NOMO-1 (cell line): ENCODE measurements around the gene SLC4A2.

ENCODE experiments used
- DNase-seq, 2 experiments: peaks; one replicate each; lab custom pipeline; 2025; ENCODE audit not compliant: unreplicated experiment in 2 of 2; lab: John Stamatoyannopoulos, UW

Gene SLC4A2

GRCh38 chr7:151078233-151079040 is 19.0 kb downstream of the SLC4A2 start:
- no peak for DNase-seq

DNA sequence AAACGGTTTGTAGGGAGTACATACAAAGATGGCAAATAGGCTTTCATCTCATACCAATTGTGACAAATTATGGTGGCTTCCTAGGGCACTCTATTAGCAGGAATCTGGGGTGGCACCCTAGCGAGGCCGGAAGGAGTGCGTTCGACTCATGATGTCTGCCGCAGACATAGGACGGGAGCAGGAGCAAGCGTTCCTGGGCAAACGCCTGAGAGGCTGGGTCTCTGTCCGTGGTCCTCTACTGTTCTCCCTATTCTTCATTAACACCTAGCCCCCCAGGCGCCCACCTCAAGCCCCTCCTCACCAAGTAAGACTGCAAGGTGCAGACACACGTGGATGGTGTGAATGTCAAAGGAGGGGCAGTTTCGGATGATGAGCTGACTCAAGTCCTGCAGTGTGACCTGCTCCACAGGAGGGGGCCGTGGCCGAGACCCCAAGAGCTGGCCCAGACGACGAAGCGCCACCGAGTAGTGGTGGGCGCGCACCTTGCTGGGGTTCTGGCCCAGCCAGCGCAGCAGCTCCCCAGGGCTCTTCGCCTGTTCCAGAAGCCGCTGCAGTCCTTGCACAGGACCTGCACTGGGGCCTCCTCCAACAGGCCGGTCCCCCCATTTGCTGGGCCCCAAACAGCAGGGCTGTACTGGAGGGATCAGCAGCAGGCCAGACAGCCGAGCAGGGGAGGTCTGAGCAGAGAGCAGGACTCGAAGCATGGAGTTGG is 20.0 kb downstream of the SLC4A2 start:
- no peak for DNase-seq

GRCh38 chr7:151080067-151080521 is 20.7 kb downstream of the SLC4A2 start:
- DNase-seq, result no peak

GRCh38 chr7:151080522-151081169 is 21.3 kb downstream of the SLC4A2 start, which contains the start of gene FASTK:
Gene FASTK (minus strand): TSS chr7:151080809. CDS start chr7:151080766, 43 bp downstream.
- DNase-seq, result peak; percentile 66 to 78

DNA sequence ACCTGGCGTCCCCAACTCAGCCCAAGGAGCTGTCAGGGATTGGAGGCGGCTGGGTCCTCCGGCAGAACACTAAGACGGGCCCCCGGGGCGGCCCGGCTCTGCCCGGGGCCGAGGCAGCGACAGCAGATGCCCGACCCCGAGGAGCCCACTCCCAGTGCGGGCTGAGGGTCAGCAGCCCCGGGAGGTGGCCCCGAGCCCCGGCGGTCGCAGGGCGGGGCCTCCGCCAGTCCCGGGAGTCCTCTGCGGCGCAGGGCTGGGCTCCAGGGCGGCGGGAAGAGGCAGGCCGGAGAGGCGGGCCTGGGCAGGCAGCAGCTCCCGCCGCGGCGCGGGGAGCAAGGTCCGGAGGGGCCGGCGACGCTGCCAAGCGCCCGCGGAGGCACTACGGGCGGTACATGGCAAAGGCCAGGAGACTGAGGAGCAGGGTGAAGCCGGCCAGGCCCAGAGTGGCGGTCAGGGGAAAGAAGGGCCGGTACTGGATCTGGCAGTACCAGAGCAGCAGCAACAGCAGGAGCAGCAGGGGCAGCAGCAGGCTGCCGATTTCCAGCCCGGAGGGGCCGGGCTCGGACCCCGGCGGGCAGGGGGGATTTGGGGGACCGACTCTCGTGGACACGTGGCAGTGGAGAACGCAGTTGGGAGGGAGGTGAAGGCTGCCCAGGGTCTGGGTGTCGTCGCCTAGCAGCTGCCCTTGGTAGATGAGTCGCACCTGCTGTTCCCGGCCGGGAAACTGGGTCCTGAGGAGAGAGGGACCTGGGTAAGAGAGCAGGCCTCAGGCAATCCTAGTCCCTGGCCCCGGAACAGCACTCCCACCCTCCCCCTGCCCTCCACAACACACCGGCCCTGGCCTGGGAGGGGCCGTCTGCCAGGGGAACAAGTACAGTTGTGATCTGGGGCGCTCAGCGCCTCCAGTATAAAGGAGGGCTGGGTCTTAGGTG is 22.0 kb downstream of the SLC4A2 start:
- DNase-seq, result no peak

DNA sequence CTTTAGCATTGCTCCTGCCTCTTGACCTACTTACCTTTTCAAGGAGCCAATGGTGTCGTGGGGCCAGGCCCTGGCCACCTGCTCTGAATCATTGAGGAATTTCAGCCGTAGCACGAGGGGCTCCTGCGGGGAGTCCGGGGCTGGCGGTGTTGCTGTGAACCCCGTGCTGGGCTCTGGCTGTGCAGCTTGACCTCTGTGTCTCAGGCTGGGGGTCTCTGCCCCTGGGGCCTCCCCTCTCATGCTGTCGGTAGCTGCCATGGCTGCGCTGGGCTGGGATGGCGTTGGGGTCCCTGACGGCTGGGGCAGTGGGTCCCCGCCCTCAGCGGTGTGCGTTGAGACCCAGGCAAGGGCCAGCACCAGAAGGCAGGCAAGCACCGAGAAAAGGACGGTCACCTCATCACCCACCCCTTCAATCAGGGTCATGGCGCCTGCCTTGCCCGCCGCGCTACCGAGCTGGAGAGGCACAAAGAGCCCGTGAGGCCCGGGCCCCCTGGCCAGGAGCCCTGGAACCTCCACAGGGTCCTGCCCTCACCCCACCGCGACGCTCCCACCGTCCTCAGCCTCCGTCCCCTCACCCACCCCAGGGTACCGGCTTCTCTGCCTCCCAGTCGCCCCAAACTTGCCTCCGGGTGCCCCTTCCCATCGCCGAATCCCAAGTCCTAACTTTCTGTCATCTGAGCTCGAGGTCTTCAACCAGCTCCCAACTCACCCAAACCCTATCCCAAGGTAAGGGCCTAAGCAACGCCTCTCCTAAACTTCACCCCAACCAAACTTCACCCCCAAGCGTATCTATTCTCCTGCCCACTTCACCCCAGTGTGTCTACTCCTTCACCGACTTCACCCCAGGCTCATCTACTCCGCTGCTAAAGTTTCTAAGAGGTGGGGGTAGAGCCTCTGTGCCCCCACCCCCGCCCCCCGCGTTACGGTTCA is 23.0 kb downstream of the SLC4A2 start:
- no peak for DNase-seq

DNA sequence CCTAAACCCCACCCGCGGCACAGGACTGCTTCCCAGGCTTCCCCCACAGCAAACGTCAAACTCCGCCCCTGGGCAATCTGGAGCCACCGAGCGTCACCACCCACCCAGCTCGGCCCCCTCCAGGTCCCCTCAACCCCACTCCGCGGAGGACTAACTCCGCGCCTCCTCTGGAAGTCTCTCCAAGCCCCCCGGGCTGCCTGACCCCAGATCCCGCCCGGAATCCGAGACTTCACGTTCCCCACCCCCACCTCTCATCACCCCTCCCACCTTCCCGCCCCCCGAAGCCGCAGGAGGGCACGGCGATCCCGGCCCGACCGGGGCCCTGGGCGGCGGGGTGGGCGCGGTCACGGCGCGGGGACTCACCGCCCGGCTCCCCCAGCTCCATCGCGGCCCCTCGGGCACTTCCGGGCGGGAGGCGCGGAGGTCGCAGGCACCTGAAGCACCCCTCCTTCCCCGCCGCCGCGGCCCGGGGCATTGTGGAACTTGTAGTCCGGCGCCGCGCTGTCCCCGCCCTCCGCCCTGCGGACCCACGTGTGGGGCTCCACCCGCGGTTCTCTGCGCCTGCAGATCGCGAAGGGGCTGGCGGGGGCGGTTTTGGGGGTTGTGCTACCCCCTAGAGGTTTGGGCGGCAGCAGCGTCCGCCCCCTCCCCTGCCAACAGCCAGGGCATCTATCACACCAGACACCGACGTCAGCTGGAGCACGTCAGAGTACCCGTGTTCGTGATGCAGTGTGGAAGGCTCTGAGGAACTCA is 23.9 kb downstream of the SLC4A2 start, which contains the start of gene TMUB1:
TSS of gene TMUB1 (minus strand) at position 423 of the 753 bp plus-strand sequence. CDS start 930 bp downstream, outside the sequence.
- peak; percentile 12 to 52 for DNase-seq

GRCh38 chr7:151083824-151084160 is 24.4 kb downstream of the SLC4A2 start:
- no peak for DNase-seq

DNA sequence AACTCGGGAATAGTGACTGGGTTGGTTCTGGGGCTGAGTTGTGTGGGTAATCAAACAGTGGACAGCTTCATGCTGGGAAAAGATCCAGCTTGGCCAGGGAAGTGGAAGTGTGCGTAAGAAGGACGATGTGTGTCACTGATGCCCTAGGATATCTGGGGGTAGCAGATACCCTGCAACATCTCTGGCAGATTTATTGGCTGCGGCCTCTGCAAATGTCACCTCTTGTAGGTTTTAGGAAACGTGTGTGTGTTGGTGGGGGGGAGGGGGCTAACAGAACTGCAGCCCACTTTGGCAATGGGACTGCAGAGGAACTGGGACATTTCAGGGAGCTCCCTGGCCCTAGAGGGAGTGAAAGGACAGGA is 25.9 kb downstream of the SLC4A2 start:
- no peak for DNase-seq

DNA sequence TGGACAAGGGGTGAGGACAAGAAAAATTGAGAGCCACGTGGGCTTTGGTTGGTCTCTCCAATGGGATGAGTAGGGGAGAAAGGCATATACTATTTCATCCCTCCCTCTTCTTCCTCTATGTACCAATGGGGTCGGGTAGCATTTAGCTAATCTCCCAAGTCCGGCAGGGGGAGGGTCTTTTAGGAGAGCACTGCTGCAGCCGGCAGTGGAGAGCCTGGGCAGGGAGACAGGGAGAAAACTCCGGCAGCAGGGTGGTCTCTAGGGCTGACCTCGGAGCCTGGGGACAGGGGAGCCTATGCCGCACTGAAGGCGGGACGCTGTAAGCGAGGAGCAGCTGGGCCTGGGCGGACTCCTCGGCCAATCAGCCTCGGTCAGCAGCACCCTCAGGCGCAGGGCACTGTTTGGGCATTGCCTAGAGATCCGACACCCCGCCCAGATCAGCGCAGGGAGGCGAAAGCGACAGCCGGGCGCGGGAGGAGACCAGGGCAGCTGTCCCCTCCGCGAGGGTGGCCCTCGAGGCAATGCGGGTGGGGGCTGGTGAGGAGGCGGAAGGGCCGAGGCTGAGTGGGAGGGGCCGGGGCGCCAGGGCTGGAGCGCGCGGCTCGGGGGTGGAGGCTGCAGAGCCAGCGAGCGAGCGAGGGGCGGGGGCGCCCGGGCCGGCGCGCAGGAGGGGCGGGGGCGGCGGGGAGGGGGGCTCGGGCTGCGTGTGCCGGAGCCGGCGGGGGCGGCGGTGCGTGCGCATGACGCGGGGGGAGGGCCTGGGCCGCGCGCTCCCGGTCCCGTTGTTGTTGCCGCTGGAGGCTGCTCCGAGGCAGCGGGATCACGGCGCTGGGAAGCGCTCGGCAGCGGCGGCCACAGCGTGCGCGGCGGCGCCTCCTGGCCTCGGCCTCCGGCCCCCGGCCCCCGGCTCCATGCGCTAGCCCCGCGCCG is 26.6 kb downstream of the SLC4A2 start, which contains the start of gene AGAP3:
TSS of gene AGAP3 (plus strand) at position 785 of the 930 bp plus-strand sequence. CDS start 267 bp downstream, outside the sequence.
- DNase-seq, result peak; percentile 22 to 27

DNA sequence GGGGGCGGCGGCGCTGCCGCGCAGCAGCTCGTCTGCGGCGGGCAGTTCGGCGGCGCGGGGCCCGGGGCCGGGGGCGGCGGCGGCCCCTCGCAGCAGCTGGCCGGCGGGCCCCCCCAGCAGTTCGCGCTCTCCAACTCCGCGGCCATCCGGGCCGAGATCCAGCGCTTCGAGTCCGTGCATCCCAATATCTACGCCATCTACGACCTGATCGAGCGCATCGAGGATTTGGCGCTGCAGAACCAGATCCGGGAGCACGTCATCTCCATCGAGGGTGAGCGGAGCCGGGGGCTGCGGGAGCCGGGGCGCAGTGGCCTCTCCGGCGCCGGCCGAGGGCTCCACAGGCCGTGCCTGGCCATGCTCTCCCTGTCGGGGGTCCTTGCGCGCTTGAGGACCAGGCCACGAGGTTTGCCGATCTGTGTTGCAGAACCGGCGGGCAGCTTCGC is 27.4 kb downstream of the SLC4A2 start:
- no peak for DNase-seq

- peak in 1 of 2 experiments; percentile 18 for DNase-seq
These were observed 28.0 kb downstream of the SLC4A2 start for GRCh38 chr7:151087245-151088018.

GRCh38 chr7:151088019-151088855 is 28.8 kb downstream of the SLC4A2 start:
- DNase-seq, result no peak

DNA sequence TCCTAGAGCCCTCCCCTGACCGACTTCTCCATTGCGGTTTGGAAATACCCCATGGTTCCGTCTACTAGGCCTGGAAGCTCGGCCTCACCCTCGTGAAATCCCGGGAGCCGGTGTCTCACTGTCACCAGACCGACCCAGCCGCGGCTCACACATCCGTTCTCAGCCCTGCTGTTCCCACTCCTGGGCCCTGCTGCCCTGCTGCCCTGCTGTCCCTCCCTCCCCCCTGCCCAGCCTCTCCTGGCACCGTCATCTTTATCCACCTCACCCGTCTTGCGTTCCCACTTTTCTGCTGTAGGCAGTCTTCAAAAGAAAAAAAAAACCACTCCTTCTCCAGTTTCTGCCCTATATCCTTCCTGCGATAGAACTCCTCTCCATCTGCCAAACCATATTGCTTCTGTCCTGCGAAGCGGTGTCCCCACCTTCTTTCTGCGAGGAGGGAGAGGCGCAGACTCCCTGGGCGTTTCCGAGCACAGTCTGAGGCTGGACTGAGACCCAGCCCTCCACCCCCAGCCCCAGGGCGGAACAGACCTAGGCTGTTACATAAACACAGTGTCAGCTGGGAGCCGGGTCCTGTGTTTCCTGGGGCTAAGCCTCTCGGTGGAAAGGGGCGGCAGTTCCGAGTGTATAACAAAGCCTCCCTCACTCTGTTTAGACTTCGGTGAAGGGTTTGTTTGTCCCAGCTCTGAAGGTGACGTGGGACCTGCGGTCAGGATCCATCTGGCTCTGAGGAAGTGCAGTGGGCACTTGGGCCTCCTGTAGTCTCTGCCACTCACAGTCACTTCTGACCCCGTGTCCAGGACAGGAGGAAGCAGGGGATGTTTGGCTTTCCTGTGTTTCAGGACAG is 29.7 kb downstream of the SLC4A2 start:
- no peak for DNase-seq
